ENCODE results near the gene ACTC1. TPM values are rescaled to one million over a fixed set of nuclear protein-coding genes. Genes with fewer than 3 reads are reported as not detected.

ACTC1 gene
- total and polyA plus RNA-seq, 2 donors (not counting 3 experiments of a cell fraction or from before 2014, with no cell fraction given): 1.0 TPM; not detected in 1

- Histone ChIP-seq H3K79me2 (ENCODE audit: control insufficient read depth, insufficient read depth, low read length) (no peaks in the 10 kb centered on the region), H3K4me3 (replicated peaks in 1 of 3; ENCODE audit: insufficient read depth in 1 of 3, low read depth in 1 of 3, low read length in 3 of 3) (no peak overlapping the region), H3K9me1 (replicated peaks; ENCODE audit: control insufficient read depth, extremely low read depth, insufficient read depth, low read length) (no peaks in the 10 kb centered on the region), H4K20me1 (replicated peaks; ENCODE audit: control insufficient read depth, extremely low read depth, insufficient read depth, low read length) (no peaks in the 10 kb centered on the region), H3K4me2 (ENCODE audit: insufficient read depth, low read length) (no peak overlapping the region), H3K27ac (ENCODE audit: insufficient read depth, low read depth, low read length) (no peak overlapping the region), H3K9ac (replicated peaks; ENCODE audit: extremely low read depth, insufficient read depth, low read length) (no peak overlapping the region), H3K4me1 (ENCODE audit: control insufficient read depth, extremely low read depth, insufficient read depth, low read length) (no peaks in the 10 kb centered on the region), H3K9me3 (replicated peaks; ENCODE audit: control insufficient read depth, insufficient read depth, low read length) (no peaks in the 10 kb centered on the region), H2AFZ (ENCODE audit: low read depth, low read length) (no peak overlapping the region), H3K36me3 (ENCODE audit: control insufficient read depth in 2 of 2, extremely low read depth in 1 of 2, insufficient read depth in 2 of 2, low read length in 2 of 2) (no peaks in the 10 kb centered on the region), H3K27me3 (ENCODE audit: control insufficient read depth in 2 of 2, insufficient read depth in 2 of 2, low read length in 2 of 2) (peaks cover 11 to 26% of the 10 kb centered on the region in 2 experiments)
- BruUV-seq (replicated peaks): no TSS peak
- no peak for TF ChIP-seq MYC (IDR thresholded peaks at IDR 0.05; ENCODE audit: low read depth, low read length)
- FAIRE-seq (no peak), DNase-seq (ENCODE audit: low read depth, low spot score) (no peak)
- ChIA-PET POLR2A (no interaction called here), CTCF (interaction anchor here (1.3 kb wide), 1 partner anchor 9 kb away, joined by 3 read pairs; no protein-coding TSS in a partner anchor)
- intact Hi-C loops (cut with micrococcal nuclease) (no loop called here), dilution Hi-C loops (cut with MboI; ENCODE audit: extremely low pct_ligation_motif_present, low sequenced_read_pairs) (no loop called here)
These were observed 45.7 kb downstream of the ACTC1 start for GRCh38 chr15:34749691-34750090.

Other genes starting within 250 kb of the ACTC1 start
- 36.0 and 45.0 TPM in 2 replicates for gene GOLGA8B, start 211.9 kb downstream of the ACTC1 start, total RNA-seq
- 22.1 and 30.9 TPM in 2 replicates for gene GOLGA8B, start 211.9 kb downstream of the ACTC1 start, polyA plus RNA-seq
- not detected in 2 replicates for gene GJD2, start 40.6 kb downstream of the ACTC1 start, total RNA-seq
- not detected in 2 replicates for gene GJD2, start 40.6 kb downstream of the ACTC1 start, polyA plus RNA-seq
- 37.5 and 37.7 TPM in 2 replicates for gene AQR, start 174.2 kb upstream of the ACTC1 start, total RNA-seq
- 18.7 and 18.9 TPM in 2 replicates for gene AQR, start 174.2 kb upstream of the ACTC1 start, polyA plus RNA-seq
- 29.3 and 30.3 TPM in 2 replicates for gene ZNF770, start 192.7 kb upstream of the ACTC1 start, total RNA-seq
- gene ZNF770, start 192.7 kb upstream of the ACTC1 start, polyA plus RNA-seq: 4.7 and 6.4 TPM in 2 replicates